Measurements from ENCODE around the gene RAB34.

RAB34 gene

DNA sequence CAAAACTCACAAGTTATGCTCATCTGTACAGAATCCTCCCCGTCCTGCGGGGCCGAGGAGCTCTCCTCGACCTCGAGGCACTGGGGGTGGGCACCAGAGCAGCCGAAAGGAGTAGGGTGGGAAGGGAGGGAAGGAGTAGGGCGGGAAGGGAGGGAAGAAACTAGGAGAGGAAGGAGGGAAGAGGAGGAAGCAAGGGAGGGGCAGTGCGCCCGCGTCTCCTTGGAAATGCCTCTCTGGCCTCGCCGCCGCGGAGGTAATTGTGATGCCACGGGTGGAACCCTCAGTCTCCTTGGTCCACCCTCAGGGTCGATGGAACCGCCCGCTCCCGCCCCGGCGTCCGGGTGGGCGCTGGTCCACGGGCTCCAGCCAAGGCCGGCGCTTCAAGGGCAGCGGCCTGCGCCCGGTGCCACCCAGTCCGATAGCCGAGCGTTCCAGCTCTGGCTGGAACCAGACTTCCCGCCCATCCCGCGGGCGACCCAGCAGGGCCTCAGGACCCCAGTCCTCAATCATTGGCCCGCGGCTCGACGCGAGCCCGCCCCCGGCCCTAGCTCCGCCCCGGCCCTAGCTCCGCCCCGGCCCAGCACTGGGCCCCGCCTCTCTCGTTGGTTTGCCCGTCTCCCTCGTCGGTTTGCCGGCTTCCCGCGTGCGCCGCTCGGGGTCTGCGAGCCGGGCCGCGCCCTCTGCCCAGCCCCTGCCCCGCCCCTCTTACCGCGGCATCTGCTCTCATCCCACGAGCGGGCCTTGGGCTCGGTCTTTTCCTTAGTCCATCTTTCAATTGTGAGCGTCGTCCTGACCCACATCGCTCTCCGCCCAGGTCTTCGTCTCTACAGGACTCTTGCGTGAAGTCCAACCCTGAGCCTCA, 6.6 kb downstream of the RAB34 start:
- peak; percentile 83 for DNase-seq (ENCODE audit: low read depth)

DNA sequence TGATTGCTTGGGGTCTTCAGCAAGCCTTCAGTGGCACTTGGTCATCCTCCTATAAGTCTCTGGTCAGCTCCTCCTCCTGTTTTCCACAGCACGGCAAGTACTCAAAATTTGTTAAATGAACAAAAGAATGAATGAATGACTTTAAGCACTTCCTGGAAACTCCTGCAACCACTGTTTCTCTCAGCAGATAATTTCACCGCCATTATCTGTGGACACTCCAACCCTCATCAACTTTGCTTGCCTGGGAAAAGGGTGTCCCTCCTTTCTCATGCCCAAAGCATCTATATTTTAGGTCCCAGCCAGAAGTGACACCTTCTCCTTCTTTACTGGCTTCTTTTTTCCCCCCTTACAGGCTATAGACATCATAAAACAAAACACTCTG, 10.3 kb downstream of the RAB34 start:
- no peak for DNase-seq (ENCODE audit: low read depth)

DNA sequence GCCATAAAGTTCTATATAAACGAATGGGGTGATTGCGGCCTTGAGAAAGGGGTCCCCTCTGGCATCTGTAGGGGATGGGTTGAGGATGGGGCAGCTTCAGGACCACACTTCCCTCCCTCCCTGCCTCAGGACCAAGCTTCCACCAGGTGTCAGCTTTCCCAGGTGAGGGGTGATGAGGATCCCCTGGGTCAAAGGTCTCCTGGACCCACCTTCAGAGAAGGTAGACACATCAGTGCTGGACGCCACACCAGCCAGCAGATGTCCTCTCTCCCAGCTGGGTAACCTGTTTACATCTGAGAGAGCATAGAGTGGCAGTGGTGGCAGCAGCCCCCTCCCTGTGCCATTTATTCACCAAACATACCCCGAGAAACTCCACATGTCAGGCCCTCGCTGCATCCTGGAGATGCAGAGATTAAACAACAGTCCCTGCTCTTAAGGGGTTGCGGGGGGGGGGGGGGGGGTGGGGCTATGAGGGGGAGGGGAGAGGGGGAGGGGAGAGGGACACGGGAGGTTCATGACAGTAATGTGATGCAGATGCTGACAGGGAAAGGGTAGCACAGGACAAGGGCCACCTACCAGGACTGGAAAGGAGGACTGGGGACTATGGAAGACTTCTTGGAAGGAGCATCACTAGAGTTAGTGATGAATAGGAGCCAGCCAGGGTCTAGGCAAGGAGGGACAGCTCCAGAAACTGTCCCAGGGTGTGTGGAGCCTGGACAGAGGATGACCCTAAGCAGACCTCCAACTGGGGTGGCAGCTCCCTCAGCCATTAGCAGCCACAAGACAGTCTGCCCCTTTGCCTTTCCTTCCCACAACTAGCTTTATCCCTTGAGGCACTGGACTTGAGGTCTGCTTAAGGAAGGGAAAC, 11.0 kb downstream of the RAB34 start:
- DNase-seq (ENCODE audit: low read depth) = no peak

DNA sequence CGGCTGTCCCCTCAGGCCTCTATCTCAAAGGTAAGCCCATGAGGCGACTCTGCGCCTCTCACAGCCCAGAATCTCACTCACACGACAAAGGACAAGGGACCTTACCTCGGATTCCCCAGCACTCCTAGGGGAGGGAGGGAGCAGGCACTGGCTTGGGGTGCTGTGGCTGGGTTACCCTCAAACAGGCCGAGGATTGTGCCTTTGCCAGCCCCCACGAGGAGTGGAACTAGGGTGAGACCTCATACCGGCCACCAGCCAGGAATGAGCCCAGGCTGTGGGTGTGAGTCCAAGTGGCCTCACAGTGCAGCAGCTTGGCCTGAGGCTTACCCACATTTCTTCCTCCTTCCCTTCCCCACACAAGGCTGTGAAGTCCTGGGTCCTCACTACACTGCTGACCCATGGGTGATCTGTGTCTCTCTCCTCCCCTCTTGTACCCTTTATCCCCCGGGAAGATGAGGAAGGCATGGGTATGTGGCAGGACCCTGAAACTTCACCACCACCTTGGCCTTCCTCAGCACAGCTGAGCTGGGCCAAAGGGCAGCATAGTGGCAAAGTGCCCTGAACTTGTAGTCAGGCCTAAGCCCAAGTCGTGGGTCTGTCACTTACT, 11.8 kb downstream of the RAB34 start:
- DNase-seq (ENCODE audit: low read depth) = no peak

DNA sequence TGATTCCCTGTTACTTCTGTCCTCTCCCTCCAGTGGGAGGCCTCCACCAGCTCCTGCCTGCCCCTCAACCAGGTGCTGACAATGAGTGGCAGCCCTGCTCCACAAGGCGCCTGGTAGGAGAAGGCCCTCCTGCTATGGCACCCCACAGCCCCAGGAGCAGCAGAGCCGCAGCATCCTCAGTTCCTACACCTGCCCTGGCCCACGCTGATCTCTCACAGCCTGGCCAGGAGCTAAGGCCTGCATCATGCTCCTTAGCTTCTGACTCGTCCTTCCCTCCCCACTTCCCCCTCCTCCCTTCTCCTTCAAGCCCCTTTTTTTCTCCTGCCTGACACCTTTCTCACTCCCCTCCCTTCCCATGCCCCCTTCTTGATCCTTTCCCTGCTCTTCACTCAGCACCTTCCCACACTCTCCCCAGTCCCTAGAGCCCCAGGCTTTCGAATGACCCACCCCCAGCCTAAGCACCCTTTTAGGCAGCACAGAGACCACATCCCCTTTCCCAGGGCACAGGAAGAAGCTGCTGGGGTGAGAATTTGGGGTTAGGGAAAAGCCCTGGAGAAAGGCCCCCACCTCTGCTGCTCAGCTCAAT, 12.5 kb downstream of the RAB34 start:
- DNase-seq (ENCODE audit: low read depth) = no peak

DNA sequence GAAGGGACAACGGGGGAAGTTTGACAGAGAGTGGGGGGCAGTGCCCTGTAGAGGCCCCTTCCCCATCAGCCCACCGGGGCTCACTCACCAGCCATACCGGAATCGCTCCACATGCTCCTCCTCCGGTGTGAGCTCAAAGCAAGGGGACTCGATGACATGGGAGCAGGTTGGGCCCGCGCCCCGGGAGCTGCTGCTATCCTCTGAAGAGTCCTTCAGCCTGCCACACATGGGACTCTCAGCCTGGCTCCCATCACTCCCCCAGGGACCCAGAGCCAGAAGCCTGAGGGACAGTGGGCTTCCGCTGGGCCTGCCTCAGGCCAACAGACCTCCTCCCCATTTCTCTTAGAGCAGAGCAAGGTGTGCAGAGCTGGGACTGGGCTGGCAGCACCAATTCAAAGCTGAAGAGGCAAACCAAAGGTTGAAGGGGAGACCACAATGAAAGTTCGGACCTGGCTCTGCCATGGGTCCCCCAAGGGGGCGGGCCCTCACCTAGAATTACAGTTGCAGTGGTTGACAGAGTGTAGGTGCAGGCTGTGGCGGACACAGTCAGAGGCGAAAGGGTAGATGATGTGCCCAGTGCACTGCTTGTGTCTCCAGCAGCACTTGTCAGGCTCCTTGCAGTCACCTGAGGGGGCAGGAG, 13.3 kb downstream of the RAB34 start:
- DNase-seq (ENCODE audit: low read depth) = no peak

DNA sequence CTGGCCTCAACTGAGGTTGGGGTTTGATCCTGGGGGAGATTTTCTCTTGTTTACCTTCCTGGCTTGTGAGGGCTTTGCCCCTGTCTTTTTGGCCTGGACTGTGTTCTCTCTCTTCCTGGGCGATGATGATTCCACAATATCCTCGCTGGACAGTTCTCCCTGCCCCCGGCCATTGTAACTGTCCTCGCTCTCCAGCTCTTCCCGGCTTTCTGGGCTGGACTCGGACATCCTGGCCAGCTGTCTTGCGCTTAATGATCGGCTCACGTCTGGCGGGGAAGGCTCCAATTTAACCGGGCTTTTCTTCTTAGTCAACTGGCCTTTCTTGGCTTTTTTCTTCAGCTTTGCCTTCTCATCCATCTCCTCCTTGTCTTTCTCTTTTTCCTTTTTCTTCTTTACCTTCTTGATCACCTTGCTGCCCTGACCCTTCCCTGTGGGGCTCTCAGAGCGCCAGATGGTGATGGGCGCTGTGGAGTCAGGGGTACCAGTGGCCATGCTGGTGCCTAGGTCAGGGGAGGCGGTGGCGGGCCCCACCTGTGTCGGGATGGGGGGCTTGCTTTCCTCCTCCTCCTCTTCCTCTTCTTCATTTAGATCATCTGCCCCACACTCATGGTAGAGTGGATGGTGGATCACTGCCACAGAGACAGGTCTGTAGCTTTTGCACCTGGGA, 14.0 kb downstream of the RAB34 start:
- DNase-seq (ENCODE audit: low read depth) = no peak

DNA sequence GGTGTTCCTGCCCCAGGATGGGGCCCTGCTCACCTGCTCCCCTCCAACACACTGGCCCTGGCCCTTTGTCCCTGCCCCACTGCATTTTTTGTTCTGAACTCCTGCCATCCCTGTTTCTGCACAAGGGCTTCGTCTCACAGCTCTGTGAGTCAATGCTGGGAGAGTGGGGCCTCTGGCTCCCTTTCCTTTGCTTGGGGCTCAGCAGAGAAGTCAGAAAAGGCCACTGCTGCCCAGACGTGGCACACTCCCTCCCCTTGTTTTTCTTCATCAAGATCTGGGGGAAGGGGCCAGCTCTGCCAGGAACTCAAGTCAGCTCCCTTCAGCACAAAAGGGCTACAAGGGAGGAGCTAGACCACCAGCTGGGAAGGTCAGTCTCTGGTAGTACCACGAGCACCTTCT, 14.9 kb downstream of the RAB34 start:
- DNase-seq (ENCODE audit: low read depth) = no peak

DNA sequence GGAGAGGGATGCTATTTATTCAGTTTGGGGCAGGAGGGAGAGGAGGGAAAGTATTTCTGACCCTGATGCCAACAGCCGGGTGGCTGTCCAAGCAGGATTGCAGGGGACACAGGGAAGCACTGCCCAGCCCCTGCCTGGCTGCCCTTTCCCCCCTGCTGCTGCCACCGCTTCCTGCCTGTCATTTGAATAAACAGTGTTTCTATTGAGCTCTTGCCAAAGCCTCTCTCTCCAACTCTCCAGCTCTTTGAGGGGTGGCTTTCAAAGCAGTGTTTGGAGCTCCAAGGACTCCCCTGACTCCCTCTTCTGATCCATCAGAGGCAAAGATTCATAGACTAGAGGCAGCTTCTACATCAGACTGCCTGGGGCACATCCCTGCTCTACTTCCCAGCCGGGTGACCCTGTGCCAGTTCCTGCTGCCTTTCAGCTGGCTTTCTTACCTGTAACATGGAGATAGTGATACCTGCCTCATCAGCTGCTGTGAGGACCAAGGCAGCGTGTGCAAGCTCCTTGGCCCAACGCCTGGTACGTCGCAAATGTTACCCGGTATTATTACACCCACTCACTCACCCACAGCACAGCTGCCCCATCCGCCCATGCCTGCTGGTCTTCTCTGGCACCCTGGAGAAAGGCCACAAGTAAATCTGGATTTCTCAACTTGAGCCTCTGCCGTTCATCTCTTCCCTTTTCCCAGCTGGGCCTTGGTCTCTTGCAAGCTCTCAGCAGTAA, 15.5 kb downstream of the RAB34 start:
- DNase-seq (ENCODE audit: low read depth) = no peak

DNA sequence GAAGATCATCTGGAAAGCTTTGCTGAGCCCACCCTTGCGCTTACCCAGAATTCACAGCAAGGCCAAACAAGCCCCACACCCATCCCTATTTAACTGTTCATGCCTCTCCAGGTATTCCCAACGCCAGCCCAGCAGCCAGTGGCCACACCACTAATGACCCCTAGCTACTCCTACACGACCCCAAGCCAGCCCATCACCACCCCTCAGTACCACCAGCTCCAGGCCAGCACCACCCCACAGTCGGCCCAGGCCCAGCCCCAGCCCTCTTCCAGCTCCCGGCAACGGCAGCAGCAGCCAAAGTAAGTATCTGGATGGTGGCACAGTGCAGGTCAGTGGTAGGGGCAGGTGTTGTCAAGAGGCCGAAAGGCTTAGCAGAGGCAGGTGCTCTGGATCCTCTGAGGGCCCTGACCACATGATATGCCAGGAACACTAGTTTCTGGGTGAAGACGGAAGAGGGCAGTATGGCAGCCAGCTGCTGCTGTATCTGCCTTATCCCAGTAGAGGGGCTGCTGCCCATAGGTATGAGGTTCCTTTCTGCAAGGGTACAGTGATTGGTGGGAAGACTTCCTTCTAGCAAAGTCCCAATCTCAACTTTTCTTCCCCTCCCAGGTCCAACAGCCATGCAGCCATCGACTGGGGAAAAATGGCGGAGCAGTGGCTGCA, 16.7 kb downstream of the RAB34 start:
- DNase-seq (ENCODE audit: low read depth) = no peak

DNA sequence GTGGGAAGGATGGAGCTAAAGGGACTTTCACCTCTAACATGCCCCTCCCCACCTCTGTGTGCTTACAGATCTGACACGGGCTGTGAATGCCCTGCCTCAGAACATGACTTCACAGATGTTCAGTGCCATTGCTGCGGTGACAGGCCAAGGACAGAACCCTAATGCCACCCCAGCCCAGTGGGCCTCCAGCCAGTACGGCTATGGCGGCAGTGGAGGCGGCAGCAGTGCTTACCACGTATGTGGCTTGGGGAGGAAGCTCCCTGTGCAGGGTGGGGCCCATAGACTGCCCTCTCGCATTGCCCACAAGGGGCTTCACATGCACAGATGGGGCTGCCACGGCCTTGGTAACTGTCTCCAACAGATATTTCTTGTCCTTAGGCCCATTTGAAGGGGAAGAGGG, 17.4 kb downstream of the RAB34 start:
- no peak for DNase-seq (ENCODE audit: low read depth)

DNA sequence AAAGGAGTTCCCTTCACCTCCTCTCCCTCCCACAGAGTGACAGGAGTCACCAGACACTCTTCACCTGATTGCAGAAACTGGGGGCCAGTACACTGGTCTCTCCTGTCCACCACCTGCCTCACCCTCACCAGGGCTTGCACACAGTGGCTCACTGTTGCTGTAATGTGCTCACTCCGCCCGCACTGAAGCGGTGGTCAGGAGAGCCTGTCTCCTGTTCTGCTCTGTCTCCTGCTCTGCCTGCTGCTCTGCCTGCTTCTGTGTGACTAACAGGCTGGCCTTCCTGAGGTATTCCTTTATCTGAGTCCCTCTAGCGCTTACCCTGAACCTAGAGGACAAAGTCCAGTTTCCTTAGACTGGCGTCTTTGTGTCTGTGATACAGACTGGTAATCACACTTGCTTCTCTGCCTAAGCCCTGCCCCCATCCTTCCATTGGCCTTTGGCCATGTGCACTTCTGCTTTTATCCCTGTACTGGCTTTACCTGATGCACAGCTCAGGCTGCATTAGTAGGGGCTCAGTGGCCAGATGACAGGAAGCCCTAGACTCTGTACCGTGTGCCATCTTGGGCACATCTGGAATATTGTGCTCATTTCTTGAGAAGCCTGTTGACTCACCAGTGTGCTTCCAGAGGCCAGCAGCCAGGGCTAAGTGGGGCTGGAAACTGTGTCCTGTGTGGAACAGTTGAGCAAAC, 19.3 kb downstream of the RAB34 start:
- DNase-seq (ENCODE audit: low read depth) = no peak

DNA sequence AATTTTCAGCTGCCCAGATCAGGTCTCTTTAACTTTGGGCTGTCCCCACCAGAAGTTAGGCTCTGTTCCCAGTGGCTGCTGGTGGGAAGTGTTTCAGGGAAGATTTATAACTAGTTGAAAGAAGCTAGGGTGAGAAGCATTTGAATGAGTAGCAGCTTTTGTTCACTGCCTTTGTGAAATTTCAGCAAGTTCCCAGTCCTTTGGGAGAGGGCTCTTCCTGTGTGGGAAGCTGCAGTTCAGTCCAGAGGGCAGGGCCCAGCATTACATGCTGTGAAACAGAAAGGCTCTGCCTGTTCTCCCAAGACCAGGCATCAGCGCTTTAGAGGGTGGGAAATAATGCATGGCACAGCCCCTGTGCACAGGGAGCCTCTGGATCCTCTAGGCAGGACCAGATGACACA, 23.8 kb downstream of the RAB34 start:
- no peak for DNase-seq (ENCODE audit: low read depth)

DNA sequence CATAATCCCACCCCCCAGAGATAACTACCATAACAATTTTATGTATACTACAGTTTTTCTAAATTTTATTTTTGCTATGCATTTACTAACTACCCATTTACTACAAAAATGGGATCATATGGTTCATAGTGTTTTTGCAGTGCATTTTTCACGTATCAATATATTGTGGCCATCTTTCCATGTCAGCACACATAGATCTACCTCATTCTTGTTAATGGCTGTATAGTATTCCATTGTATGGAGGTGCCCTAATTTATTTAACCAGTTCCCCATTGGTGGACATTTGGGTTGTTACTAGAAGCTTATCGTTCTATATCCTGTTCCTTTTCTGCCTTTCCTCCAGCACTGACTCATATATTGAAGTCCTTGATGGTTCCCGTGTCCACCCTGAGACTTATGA, 28.7 kb downstream of the RAB34 start:
- DNase-seq (ENCODE audit: low read depth) = no peak

DNA sequence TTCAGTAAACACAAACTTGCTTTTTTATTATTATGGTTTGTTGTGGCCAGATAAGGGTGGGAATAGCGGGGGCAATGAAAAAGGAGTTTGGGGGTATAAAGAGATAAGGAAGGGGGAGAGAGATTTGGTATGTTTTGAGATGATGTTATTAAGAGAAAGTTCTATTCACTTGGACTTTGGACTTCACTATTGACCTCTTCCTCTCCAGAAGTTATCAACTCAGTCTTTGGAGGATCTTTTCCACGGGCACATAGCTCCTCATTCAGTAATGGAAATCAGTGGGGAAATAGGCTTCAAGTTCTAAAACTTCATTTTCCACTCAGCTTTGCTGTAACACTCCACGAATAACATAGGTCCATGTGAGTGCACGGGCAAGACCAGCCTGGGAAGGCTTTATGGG, 29.2 kb downstream of the RAB34 start:
- no peak for DNase-seq (ENCODE audit: low read depth)

DNA sequence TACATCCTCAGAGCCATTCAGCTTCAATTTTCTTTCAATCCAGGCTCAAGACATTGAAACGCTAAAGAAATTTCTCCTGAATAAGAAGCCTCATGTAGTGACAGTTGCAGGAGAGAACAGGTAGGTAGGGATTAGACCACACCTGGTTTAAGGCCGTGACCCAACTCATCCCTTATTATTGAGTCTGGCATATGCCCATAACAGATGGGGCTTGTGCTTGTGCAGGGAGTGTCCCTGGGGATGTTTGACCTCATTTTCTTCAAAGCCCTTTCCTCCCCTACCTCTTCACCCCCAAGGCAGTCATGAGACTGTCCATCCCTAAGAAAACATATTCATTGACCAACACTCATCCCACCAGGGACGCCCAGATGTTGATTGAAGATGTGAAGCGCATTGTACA, 31.4 kb downstream of the RAB34 start:
- DNase-seq (ENCODE audit: low read depth) = no peak

DNA sequence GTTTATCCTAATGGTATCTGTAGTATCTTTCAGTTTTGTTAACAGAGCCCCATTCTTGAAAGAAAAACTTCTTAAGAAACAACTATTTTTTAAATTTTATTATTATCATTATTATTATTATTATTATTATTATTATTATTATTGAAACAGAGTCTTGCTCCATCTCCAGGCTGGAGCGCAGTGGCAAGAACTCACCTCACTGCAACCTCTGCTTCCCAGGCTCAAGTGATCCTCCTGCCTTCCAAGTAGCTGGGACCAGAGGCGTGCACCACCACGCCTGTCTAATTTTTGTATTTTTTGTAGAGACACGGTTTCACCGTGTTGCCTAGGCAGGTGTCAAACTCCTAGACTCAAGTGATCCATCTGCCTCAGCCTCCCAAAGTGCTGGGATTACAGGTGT, 32.3 kb downstream of the RAB34 start:
- DNase-seq (ENCODE audit: low read depth) = no peak

DNA sequence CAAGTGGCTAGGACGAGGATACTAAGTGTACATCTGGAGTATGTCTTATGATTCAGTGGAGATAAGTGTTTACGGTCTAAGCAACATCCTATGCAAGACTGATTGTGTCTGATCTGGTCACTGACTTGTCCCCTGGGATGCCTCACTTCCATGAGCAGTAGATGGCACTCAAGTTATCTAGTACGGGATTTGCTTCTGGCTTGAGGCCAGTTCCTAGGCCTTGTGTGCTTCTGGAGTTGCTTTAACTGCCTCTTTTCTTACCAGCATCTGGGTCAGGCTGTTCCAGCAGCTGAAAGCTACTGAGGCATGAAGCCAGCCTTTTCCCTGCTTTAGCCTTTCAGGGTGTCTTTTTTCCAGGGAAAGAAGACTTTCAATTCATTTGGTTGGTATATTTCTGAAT, 32.7 kb downstream of the RAB34 start:
- no peak for DNase-seq (ENCODE audit: low read depth)

DNA sequence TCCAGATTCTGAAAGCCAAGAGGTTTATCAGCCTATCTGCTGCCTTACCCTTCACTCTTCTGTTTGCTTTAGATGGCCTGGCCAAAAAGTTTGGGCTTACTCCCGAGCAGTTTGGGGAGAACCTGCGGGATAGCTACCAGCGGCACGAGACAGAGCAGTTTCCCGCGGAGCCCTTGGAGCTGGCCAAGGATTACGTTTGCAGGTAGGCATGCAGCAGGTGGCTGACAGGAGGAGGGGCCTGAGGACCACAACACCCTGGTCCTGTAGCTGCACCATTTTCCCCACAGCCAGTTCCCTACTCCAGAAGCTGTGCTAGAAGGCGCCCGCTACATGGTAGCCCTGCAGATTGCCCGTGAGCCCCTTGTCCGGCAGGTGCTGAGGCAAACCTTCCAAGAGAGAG, 35.0 kb downstream of the RAB34 start:
- no peak for DNase-seq (ENCODE audit: low read depth)

DNA sequence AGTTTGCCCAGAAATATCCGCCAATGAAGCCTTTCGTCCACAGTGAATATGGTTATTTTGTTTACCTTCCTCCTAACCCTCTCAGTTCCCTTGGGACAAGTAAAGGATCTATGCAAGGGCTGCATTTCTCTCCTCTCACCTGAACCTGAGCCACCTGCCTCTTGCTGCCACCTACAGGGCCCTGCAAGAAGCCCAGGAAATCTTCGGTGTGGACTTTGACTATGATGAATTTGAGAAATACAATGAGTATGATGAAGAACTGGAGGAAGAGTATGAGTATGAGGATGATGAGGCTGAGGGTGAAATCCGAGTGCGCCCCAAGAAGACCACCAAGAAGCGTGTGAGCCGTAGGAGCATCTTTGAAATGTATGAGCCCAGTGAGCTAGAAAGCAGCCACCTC, 41.7 kb downstream of the RAB34 start:
- DNase-seq (ENCODE audit: low read depth) = no peak

Measured in stimulated activated CD8-positive, alpha-beta memory T cell treated with anti-CD3 and anti-CD28 coated beads, Interleukin-15, amount 100 ng/mL, for 1 hour (primary cell).